Measurements from ENCODE around the gene KLF4. TPM values are rescaled to one million over a fixed set of nuclear protein-coding genes. Genes with fewer than 3 reads are reported as not detected.
"Not testable (repeated sequence)": the region's sequence is repeated elsewhere in the genome, so short reads cannot be mapped to it uniquely, and the experiment has no call there.

Gene KLF4
- 1 to 10 TPM in 1 of 2 donors, under 1 TPM in 1; 0.98 to 1.0 TPM for total RNA-seq

GRCh38 chr9:107489687-107490605, at the start of gene KLF4:
KLF4 (minus strand) TSS chr9:107489769; CDS start chr9:107489172, 597 bp downstream.
- DNase-seq (ENCODE audit: low spot score) (peak; percentile 79), ATAC-seq (peak; percentile 85 to 89)
- Mint-ChIP-seq H3K36me3 (no peaks in the 10 kb centered on the region), H3K4me3 (peak within 1 kb of the TSS; percentile 86), H3K27ac (no peak within 1 kb of the TSS), H3K27me3 (peaks cover 43 to 48% of the 10 kb centered on the region in 2 donors), H3K9me3 (no peaks in the 10 kb centered on the region), H3K4me1 (ENCODE audit: low read depth in 2 of 2) (peaks cover 11 to 13% of the 10 kb centered on the region in 2 donors)

GRCh38 chr9:107536462-107536861, 46.9 kb upstream of the KLF4 start:
- H3K4me3 Mint-ChIP-seq: no peak overlapping the region
- no peak for ATAC-seq

GRCh38 chr9:107534510-107535078, 45.0 kb upstream of the KLF4 start:
- Mint-ChIP-seq H3K27ac (no peak overlapping the region), H3K4me1 (ENCODE audit: low read depth in 2 of 2) (no peaks in the 10 kb centered on the region)
- no peak for DNase-seq (ENCODE audit: low spot score)

More at GRCh38 chr9:107536462-107536861, 46.9 kb upstream of the KLF4 start:
- Mint-ChIP-seq H3K36me3 (no peaks in the 10 kb centered on the region), H3K4me1 (ENCODE audit: low read depth in 2 of 2) (no peaks in the 10 kb centered on the region), H3K9me3 (no peaks in the 10 kb centered on the region), H3K27ac (no peak overlapping the region), H3K27me3 (peaks cover 2 to 7% of the 10 kb centered on the region in 2 donors)
- no peak for DNase-seq (ENCODE audit: low spot score)

GRCh38 chr9:107530679-107531078, 41.1 kb upstream of the KLF4 start:
- no peak overlapping the region for H3K4me3 Mint-ChIP-seq
- ATAC-seq (no peak), DNase-seq (ENCODE audit: low spot score) (no peak)
- H3K36me3 Mint-ChIP-seq: no peaks in the 10 kb centered on the region
- no peak overlapping the region for H3K27ac Mint-ChIP-seq
- H3K27me3 Mint-ChIP-seq: peaks cover 0 to 3% of the 10 kb centered on the region in 2 donors
- no peaks in the 10 kb centered on the region for H3K4me1 Mint-ChIP-seq (ENCODE audit: low read depth in 2 of 2)
- H3K9me3 Mint-ChIP-seq: no peaks in the 10 kb centered on the region

More at GRCh38 chr9:107534510-107535078, 45.0 kb upstream of the KLF4 start:
- Mint-ChIP-seq H3K27me3 (peaks cover 2 to 7% of the 10 kb centered on the region in 2 donors), H3K9me3 (no peaks in the 10 kb centered on the region), H3K36me3 (no peaks in the 10 kb centered on the region), H3K4me3 (no peak overlapping the region)
- ATAC-seq: no peak

GRCh38 chr9:107528686-107529085, 39.1 kb upstream of the KLF4 start:
- Mint-ChIP-seq H3K9me3 (no peaks in the 10 kb centered on the region), H3K4me1 (ENCODE audit: low read depth in 2 of 2) (no peaks in the 10 kb centered on the region), H3K27me3 (peaks cover 0 to 6% of the 10 kb centered on the region in 2 donors), H3K27ac (no peak overlapping the region), H3K36me3 (no peaks in the 10 kb centered on the region), H3K4me3 (no peak overlapping the region)
- ATAC-seq (no peak), DNase-seq (ENCODE audit: low spot score) (no peak)

- Mint-ChIP-seq H3K4me1 (ENCODE audit: low read depth in 2 of 2) (no peaks in the 10 kb centered on the region), H3K9me3 (peaks cover 6% of the 10 kb centered on the region), H3K4me3 (no peak overlapping the region), H3K27me3 (peaks cover 6 to 8% of the 10 kb centered on the region in 2 donors), H3K27ac (no peak overlapping the region), H3K36me3 (no peaks in the 10 kb centered on the region)
- DNase-seq (ENCODE audit: low spot score) (no peak), ATAC-seq (no peak)
Observed at GRCh38 chr9:107523539-107523938, 34.0 kb upstream of the KLF4 start.

- no peak for ATAC-seq
- H3K27me3 Mint-ChIP-seq: peaks cover 2 to 14% of the 10 kb centered on the region in 2 donors
- H3K36me3 Mint-ChIP-seq: no peaks in the 10 kb centered on the region
- H3K27ac Mint-ChIP-seq: no peak overlapping the region
- H3K4me3 Mint-ChIP-seq: no peak overlapping the region
- H3K9me3 Mint-ChIP-seq: peaks cover 6% of the 10 kb centered on the region
- DNase-seq (ENCODE audit: low spot score): no peak
- no peaks in the 10 kb centered on the region for H3K4me1 Mint-ChIP-seq (ENCODE audit: low read depth in 2 of 2)
Observed at GRCh38 chr9:107520186-107520585, 30.6 kb upstream of the KLF4 start.

GRCh38 chr9:107518037-107518807, 28.7 kb upstream of the KLF4 start:
- H3K9me3 Mint-ChIP-seq: peaks cover 6% of the 10 kb centered on the region
- H3K27me3 Mint-ChIP-seq: peaks cover 0 to 14% of the 10 kb centered on the region in 2 donors
- ATAC-seq (no peak), DNase-seq (ENCODE audit: low spot score) (no peak)
- no peak overlapping the region for H3K4me3 Mint-ChIP-seq
- H3K36me3 Mint-ChIP-seq: no peaks in the 10 kb centered on the region
- no peak overlapping the region for H3K27ac Mint-ChIP-seq
- no peaks in the 10 kb centered on the region for H3K4me1 Mint-ChIP-seq (ENCODE audit: low read depth in 2 of 2)

- H3K4me3 Mint-ChIP-seq: no peak overlapping the region
- no peak for ATAC-seq
Observed at GRCh38 chr9:107513464-107514100, 24.0 kb upstream of the KLF4 start.

GRCh38 chr9:107504585-107505455, 15.3 kb upstream of the KLF4 start:
- ATAC-seq: no peak
- Mint-ChIP-seq H3K27me3 (peaks cover 0 to 8% of the 10 kb centered on the region in 2 donors), H3K27ac (no peak overlapping the region), H3K4me3 (no peak overlapping the region), H3K9me3 (no peaks in the 10 kb centered on the region), H3K4me1 (ENCODE audit: low read depth in 2 of 2) (no peaks in the 10 kb centered on the region), H3K36me3 (no peaks in the 10 kb centered on the region)
- no peak for DNase-seq (ENCODE audit: low spot score)

More at GRCh38 chr9:107513464-107514100, 24.0 kb upstream of the KLF4 start:
- Mint-ChIP-seq H3K4me1 (ENCODE audit: low read depth in 2 of 2) (no peaks in the 10 kb centered on the region), H3K27ac (no peak overlapping the region), H3K9me3 (no peaks in the 10 kb centered on the region), H3K27me3 (peaks cover 0 to 15% of the 10 kb centered on the region in 2 donors), H3K36me3 (no peaks in the 10 kb centered on the region)
- no peak for DNase-seq (ENCODE audit: low spot score)

GRCh38 chr9:107502464-107502863, 12.9 kb upstream of the KLF4 start:
- no peaks in the 10 kb centered on the region for H3K36me3 Mint-ChIP-seq
- H3K4me1 Mint-ChIP-seq (ENCODE audit: low read depth in 2 of 2): no peaks in the 10 kb centered on the region
- no peaks in the 10 kb centered on the region for H3K9me3 Mint-ChIP-seq
- DNase-seq (ENCODE audit: low spot score) (no peak), ATAC-seq (no peak)
- H3K4me3 Mint-ChIP-seq: no peak overlapping the region
- H3K27ac Mint-ChIP-seq: no peak overlapping the region
- H3K27me3 Mint-ChIP-seq: no peaks in the 10 kb centered on the region

- H3K9me3 Mint-ChIP-seq; H3K4me1 Mint-ChIP-seq (ENCODE audit: low read depth in 2 of 2); H3K27ac Mint-ChIP-seq; ATAC-seq; DNase-seq (ENCODE audit: low spot score); H3K36me3 Mint-ChIP-seq; H3K4me3 Mint-ChIP-seq; H3K27me3 Mint-ChIP-seq: not testable (repeated sequence)
Observed at GRCh38 chr9:107500421-107501200, 11.0 kb upstream of the KLF4 start.
